HepG2 (cell line): ENCODE data around the gene SDCCAG8. TPM values are rescaled to one million over a fixed set of nuclear protein-coding genes. Genes with fewer than 3 reads are reported as not detected.

Experiments used
- ATAC-seq: fragments of 200-7000 bp; cut with Tn5 transposase; 3 replicates; pipeline ENCODE4 v1.9.1; 2020; ENCODE audit warnings: mild to moderate bottlenecking, moderate library complexity
- BruUV-seq: library from RNA; stranded (reverse); fragments of 400-500 nt; replicated peaks from 2 replicates; lab custom pipeline; 2021; lab: Mats Ljungman, UMichigan
- CTCF ChIA-PET: fragments of 300-600 bp; formaldehyde crosslinking; extraction: SDS; loops from one replicate; lab custom pipeline; 2021; ENCODE audit warnings: low total read pairs, inconsistent platforms, low intra/inter-chr PET ratio; lab: Yijun Ruan, JAX
- POLR2A ChIA-PET: fragments of 350-600 bp; sonication (Branson Sonifier 250); formaldehyde crosslinking; loops from one replicate; lab custom pipeline; 2020; ENCODE audit warnings: antibody characterized with exemption, inconsistent platforms; lab: Yijun Ruan, JAX
- DNase-seq: peaks from one replicate; pipeline ENCODE4 v3.0.0-alpha.2; 2015; ENCODE audit warnings: low spot score
- FAIRE-seq: peaks from 3 replicates; lab custom pipeline; 2011; peaks lifted over from hg19 to GRCh38; lab: Jason Lieb, UNC
- H2AFZ ChIP-seq: one replicate; pipeline ENCODE4 v1.6.1; 2011; ENCODE audit warnings: low read length, inconsistent platforms
- H3K27ac ChIP-seq: fragments of 300-600 bp; 3 replicates; pipeline ENCODE4 v1.8.0; 2011; ENCODE audit warnings: mixed run types, mild to moderate bottlenecking, mixed read lengths, low read length, inconsistent platforms; ENCODE audit not compliant: insufficient read depth; ENCODE audit errors: extremely low read length
- H3K27me3 ChIP-seq, 2 experiments: fragments of 200-600 bp in 1 of 2; 2 replicates in 1 of 2; 3 replicates in 1 of 2; pipeline versions ENCODE4 v1.6.0 to v1.8.0; 2011; ENCODE audit warnings: low read length in 2 of 2, mild to moderate bottlenecking in 2 of 2, moderate library complexity in 2 of 2, inconsistent platforms in 1 of 2; ENCODE audit not compliant: insufficient read depth in 2 of 2, control insufficient read depth in 1 of 2
- H3K36me3 ChIP-seq, 2 experiments: fragments of 200-600 bp in 1 of 2; replicated peaks in 1 of 2; 2 replicates in 1 of 2; 3 replicates in 1 of 2; pipeline versions ENCODE4 v1.5.1 to v1.8.0; 2011; ENCODE audit warnings: low read length in 2 of 2, inconsistent platforms in 1 of 2; ENCODE audit not compliant: insufficient read depth in 2 of 2, control insufficient read depth in 1 of 2
- H3K4me1 ChIP-seq: 2 replicates; pipeline ENCODE4 v1.5.1; 2012; ENCODE audit warnings: low read length, inconsistent platforms; ENCODE audit not compliant: insufficient read depth
- H3K4me2 ChIP-seq: 2 replicates; pipeline ENCODE4 v1.6.0; 2011; ENCODE audit warnings: low read depth, low read length, inconsistent platforms
- H3K4me3 ChIP-seq, 3 experiments: fragments of 200-600 bp in 1 of 3; sonication (generic), shearing (Covaris generic) in 1 of 3; replicated peaks in 1 of 3; 2 replicates each; pipeline ENCODE4 v1.5.1; 2011 to 2016; ENCODE audit warnings: low read length in 3 of 3, inconsistent platforms in 2 of 3, low read depth in 2 of 3, mild to moderate bottlenecking in 2 of 3, control low read depth in 1 of 3, mixed read lengths in 1 of 3; ENCODE audit not compliant: insufficient read depth in 1 of 3
- H3K79me2 ChIP-seq: one replicate; pipeline ENCODE4 v1.6.1; 2011; ENCODE audit warnings: low read length, inconsistent platforms; ENCODE audit not compliant: insufficient read depth
- H3K9ac ChIP-seq: 2 replicates; pipeline ENCODE4 v1.6.0; 2011; ENCODE audit warnings: mild to moderate bottlenecking, low read depth, low read length, inconsistent platforms; ENCODE audit not compliant: insufficient read depth
- H3K9me3 ChIP-seq: 2 replicates; pipeline ENCODE4 v1.5.1; 2012; ENCODE audit warnings: mild to moderate bottlenecking, low read length
- H4K20me1 ChIP-seq: 2 replicates; pipeline ENCODE4 v1.6.0; 2011; ENCODE audit warnings: inconsistent platforms, mild to moderate bottlenecking, low read length, moderate library complexity; ENCODE audit not compliant: insufficient read depth
- ATF1 ChIP-seq: IDR thresholded peaks from 2 replicates; pipeline ENCODE4 v1.6.1; 2016; ENCODE audit warnings: mild to moderate bottlenecking, control low read depth
- BRCA1 ChIP-seq: sonication (generic); formaldehyde crosslinking; IDR thresholded peaks from 2 replicates; pipeline ENCODE4 v1.4.0; 2020; ENCODE audit warnings: missing genetic modification reagents
- ELF4 ChIP-seq: sonication (generic); formaldehyde crosslinking; IDR thresholded peaks from 2 replicates; pipeline ENCODE4 v1.5.0; 2020; ENCODE audit warnings: missing genetic modification reagents, mild to moderate bottlenecking, moderate library complexity, borderline replicate concordance
- FOXA3 ChIP-seq: IDR thresholded peaks from 2 replicates; pipeline ENCODE4 v1.6.1; 2016; ENCODE audit warnings: missing genetic modification reagents, missing compliant biosample characterization
- FOXM1 ChIP-seq: sonication (generic); formaldehyde crosslinking; IDR thresholded peaks from 2 replicates; pipeline ENCODE4 v1.5.0; 2020; ENCODE audit warnings: missing genetic modification reagents
- GRHL1 ChIP-seq: sonication (generic); formaldehyde crosslinking; conservative IDR thresholded peaks from 2 replicates; pipeline ENCODE4 v1.8.0; 2022; ENCODE audit warnings: missing genetic modification reagents
- HNF1B ChIP-seq: sonication (generic); formaldehyde crosslinking; IDR thresholded peaks from 2 replicates; pipeline ENCODE4 v1.5.1; 2020; ENCODE audit warnings: mild to moderate bottlenecking, moderate library complexity, missing genetic modification reagents
- MBD4 ChIP-seq: IDR thresholded peaks from 2 replicates; pipeline ENCODE4 v1.6.1; 2012; ENCODE audit warnings: low read length, inconsistent platforms, borderline replicate concordance
- MIXL1 ChIP-seq: IDR thresholded peaks from 2 replicates; pipeline ENCODE4 v1.6.1; 2016
- SCMH1 ChIP-seq: sonication (generic); formaldehyde crosslinking; IDR thresholded peaks from 2 replicates; pipeline ENCODE4 v1.9.0; 2021; ENCODE audit warnings: missing genetic modification reagents, mild to moderate bottlenecking, borderline replicate concordance
- SIN3A ChIP-seq: IDR thresholded peaks from 2 replicates; pipeline ENCODE4 v1.6.1; 2011; ENCODE audit warnings: low read depth, mild to moderate bottlenecking, control low read depth, low read length, borderline replicate concordance
- TARDBP ChIP-seq: sonication (generic); formaldehyde crosslinking; IDR thresholded peaks from 2 replicates; pipeline ENCODE4 v1.8.0; 2022; ENCODE audit warnings: mild to moderate bottlenecking, missing genetic modification reagents
- TEF ChIP-seq: sonication (generic); formaldehyde crosslinking; IDR thresholded peaks from 2 replicates; pipeline ENCODE4 v1.5.0; 2020; ENCODE audit warnings: missing genetic modification reagents
- ZFY ChIP-seq: sonication (generic); formaldehyde crosslinking; IDR thresholded peaks from 2 replicates; pipeline ENCODE4 v1.4.0; 2020; ENCODE audit warnings: missing genetic modification reagents
- ZNF101 ChIP-seq: sonication (generic); formaldehyde crosslinking; IDR thresholded peaks from 2 replicates; pipeline ENCODE4 v1.4.0; 2020; ENCODE audit warnings: mild to moderate bottlenecking, low read depth, missing genetic modification reagents, borderline replicate concordance
- ZNF572 ChIP-seq: sonication (generic); formaldehyde crosslinking; IDR thresholded peaks from 2 replicates; pipeline ENCODE4 v1.5.1; 2020; ENCODE audit warnings: mild to moderate bottlenecking, missing genetic modification reagents
- ZNF674 ChIP-seq: sonication (generic); formaldehyde crosslinking; IDR thresholded peaks from 2 replicates; pipeline ENCODE4 v1.5.0; 2020; ENCODE audit warnings: low read depth, mild to moderate bottlenecking, missing genetic modification reagents
- ZNF678 ChIP-seq: sonication (generic); formaldehyde crosslinking; IDR thresholded peaks from 2 replicates; pipeline ENCODE4 v1.4.0; 2020; ENCODE audit warnings: mild to moderate bottlenecking, missing genetic modification reagents
- ZUFSP ChIP-seq: sonication (generic); formaldehyde crosslinking; IDR thresholded peaks from 2 replicates; pipeline ENCODE4 v1.9.0; 2021; ENCODE audit warnings: missing genetic modification reagents, mild to moderate bottlenecking, borderline replicate concordance
- WGBS: methylation state at CpG from one replicate; pipeline ENCODE4 v1.1.6; 2017; ENCODE audit warnings: low lambda C conversion rate; 5-methylcytosine and 5-hydroxymethylcytosine counted together
- in situ Hi-C: cut with HindIII; loops from 2 replicates; pipeline ENCODE4 v1.10.0; 2017; ENCODE audit warnings: low pct_unique_long_range_greater_than_20kb; ENCODE audit not compliant: extremely low pct_ligation_motif_present
- intact Hi-C: fragments of 100-400 bp; cut with micrococcal nuclease; formaldehyde crosslinking; loops from one replicate; pipeline ENCODE4 v1.10.0; 2022; ENCODE audit not compliant: unreplicated experiment
- polyA plus RNA-seq, 8 experiments: library from polyadenylated mRNA; depleted of rRNA in 3 of 8; stranded (reverse) in 7 of 8; unstranded in 1 of 8; fragments of >200 nt; fragmentation: Illumina TruSeq in 4 of 8; extraction: Trizol in 4 of 8; gene quantifications; 2 replicates each; pipeline versions ENCODE4 v1.2.1 to v1.2.3, GENCODE V29; 2011 to 2016; ENCODE audit warnings: low read depth in 4 of 8, missing spikeins in 1 of 8, mixed read lengths in 1 of 8; ENCODE audit not compliant: insufficient read depth in 1 of 8
- total RNA-seq, 5 experiments: library from RNA; depleted of rRNA; stranded (reverse); fragments of >200 nt; fragmentation: Illumina TruSeq; extraction: Trizol; gene quantifications; 2 replicates each; pipeline ENCODE4 v1.2.3, GENCODE V29; 2016; ENCODE audit warnings: low read depth in 1 of 5

SDCCAG8 gene
- total and polyA plus RNA-seq, 2 of the 13 experiments (the other 11 are each of a cell fraction or from before 2014, with no cell fraction given): 9.5 to 13.4 TPM

DNA sequence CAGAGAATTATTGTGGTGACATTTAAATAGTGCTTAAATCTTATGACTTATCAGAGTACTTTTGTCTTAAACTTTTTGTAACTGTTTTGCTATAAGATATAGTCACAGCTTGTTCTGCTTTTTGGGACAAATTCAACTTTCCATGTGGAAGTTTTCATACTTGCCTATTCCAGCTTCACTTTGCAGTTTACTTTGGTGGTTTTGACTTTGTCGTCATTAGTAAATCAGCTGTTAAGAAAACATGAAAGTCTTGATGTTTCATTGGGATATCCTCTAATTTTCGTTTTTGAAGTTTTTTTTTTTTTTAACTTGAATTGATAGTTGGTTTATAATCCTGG is 31.3 kb downstream of the SDCCAG8 start:
- 61% methylated on average over 2 of the region's 2 CpGs for WGBS
- H3K9me3 ChIP-seq: no peaks in the 10 kb centered on the region
- no peaks in the 10 kb centered on the region for H4K20me1 ChIP-seq
- H3K27ac ChIP-seq: no peak overlapping the region
- no peak overlapping the region for H3K4me2 ChIP-seq
- no TSS peak for BruUV-seq
- no peaks in the 10 kb centered on the region for H3K79me2 ChIP-seq
- intact Hi-C loops: no loop called here
- DNase-seq: no peak
- in situ Hi-C loops: no loop called here
- H3K36me3 ChIP-seq: no peaks in the 10 kb centered on the region; a peak in 1 of 5 replicates
- ChIA-PET POLR2A (no interaction called here), CTCF (no interaction called here)
- FAIRE-seq: no peak
- no peaks in the 10 kb centered on the region for H3K4me1 ChIP-seq
- no peak for ATAC-seq
- H2AFZ ChIP-seq: no peak overlapping the region
- no peak for TF ChIP-seq FOXM1 (CRISPR knock-in tag)
- TF ChIP-seq ZNF101 (CRISPR knock-in tag): no peak
- no peak for TF ChIP-seq ZNF572 (CRISPR knock-in tag)
- TF ChIP-seq ZNF674 (CRISPR knock-in tag): no peak
- no peak for TF ChIP-seq FOXA3 (CRISPR knock-in tag)
- TF ChIP-seq ZUFSP (CRISPR knock-in tag): no peak
- TF ChIP-seq ZNF678 (CRISPR knock-in tag): no peak
- TF ChIP-seq MIXL1 (CRISPR knock-in tag): no peak
- TF ChIP-seq SCMH1 (CRISPR knock-in tag): no peak
- no peak for TF ChIP-seq ATF1
- no peak for TF ChIP-seq SIN3A
- TF ChIP-seq HNF1B (CRISPR knock-in tag): no peak
- TF ChIP-seq TEF (CRISPR knock-in tag): no peak
- TF ChIP-seq MBD4: no peak
- TF ChIP-seq GRHL1 (CRISPR knock-in tag): no peak
- no peak for TF ChIP-seq BRCA1 (CRISPR knock-in tag)
- no peak for TF ChIP-seq ZFY (CRISPR knock-in tag)
- no peak for TF ChIP-seq TARDBP (CRISPR knock-in tag)
- no peak for TF ChIP-seq ELF4 (CRISPR knock-in tag)
- H3K9ac ChIP-seq: no peak overlapping the region
- H3K27me3 ChIP-seq: no peaks in the 10 kb centered on the region
- no peak overlapping the region for H3K4me3 ChIP-seq
